Mucosa of rectum (tissue), 2 donors: ENCODE measurements around the gene HRH1.

Experiments used
- H3K27ac ChIP-seq, 2 donors: one replicate each; pipeline ENCODE4 v1.7.0; 2013; ENCODE audit warnings: inconsistent platforms in 2 of 2, low read depth in 2 of 2, low read length in 2 of 2
- H3K27me3 ChIP-seq, 2 donors: one replicate each; pipeline ENCODE4 v1.7.0; 2013; ENCODE audit warnings: low read length in 2 of 2; ENCODE audit not compliant: control insufficient read depth in 2 of 2, insufficient read depth in 2 of 2
- H3K36me3 ChIP-seq, 2 donors: one replicate each; pipeline ENCODE4 v1.7.0; 2013; ENCODE audit warnings: low read length in 2 of 2; ENCODE audit not compliant: control insufficient read depth in 2 of 2, insufficient read depth in 2 of 2
- H3K4me1 ChIP-seq, 2 donors: one replicate each; pipeline ENCODE4 v1.7.0; 2013; ENCODE audit warnings: low read length in 2 of 2, mild to moderate bottlenecking in 1 of 2; ENCODE audit not compliant: control insufficient read depth in 2 of 2, insufficient read depth in 2 of 2
- H3K4me3 ChIP-seq, 2 donors: one replicate each; pipeline ENCODE4 v1.7.0; 2013; ENCODE audit warnings: low read length in 2 of 2
- H3K9ac ChIP-seq, 2 donors: one replicate each; pipeline ENCODE4 v1.7.0; 2013; ENCODE audit warnings: low read length in 2 of 2, low read depth in 1 of 2, mild to moderate bottlenecking in 1 of 2
- H3K9me3 ChIP-seq, 2 donors: one replicate each; pipeline ENCODE4 v1.7.0; 2013; ENCODE audit warnings: low read length in 2 of 2; ENCODE audit not compliant: control insufficient read depth in 2 of 2
- donor health status: healthy.
- donor health status: Normal muscosa, but diverticular disease.

The HRH1 gene

DNA sequence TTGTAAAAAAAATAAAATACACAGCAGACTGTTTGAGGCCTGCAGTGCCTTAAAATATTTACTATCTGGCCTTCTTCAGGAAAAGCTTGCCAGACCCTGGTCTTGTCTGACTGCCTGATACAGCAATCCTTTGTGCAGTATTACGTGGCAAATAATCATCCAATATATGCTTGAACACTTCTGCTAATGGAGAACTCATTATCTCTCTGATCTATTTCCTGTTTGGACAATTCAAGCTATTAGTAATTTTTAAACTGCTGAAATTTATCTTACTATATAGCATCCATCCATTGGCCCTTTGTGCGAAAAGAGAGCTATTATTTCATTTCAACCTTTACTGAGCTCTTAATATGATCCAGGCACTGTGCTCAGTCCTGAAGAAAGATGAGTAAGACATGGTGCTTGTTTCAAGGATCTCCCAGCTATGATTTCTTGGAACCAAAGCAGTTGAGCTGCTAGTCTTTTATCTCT lies 133.8 kb downstream of the HRH1 start:
- H3K4me1 ChIP-seq: peaks cover 4 to 21% of the 10 kb centered on the region in 2 donors
- peaks cover 0 to 12% of the 10 kb centered on the region in 2 donors for H3K36me3 ChIP-seq
- H3K4me3 ChIP-seq: no peak overlapping the region
- H3K27ac ChIP-seq: peak overlapping the region in 1 of 2 donors; percentile 43
- no peak overlapping the region for H3K9ac ChIP-seq
- H3K9me3 ChIP-seq: no peaks in the 10 kb centered on the region
- no peaks in the 10 kb centered on the region for H3K27me3 ChIP-seq

- Histone ChIP-seq H3K9ac (no peak overlapping the region), H3K4me1 (peaks cover 4 to 17% of the 10 kb centered on the region in 2 donors), H3K27ac (peak overlapping the region; percentile 43 to 46), H3K9me3 (no peaks in the 10 kb centered on the region), H3K27me3 (no peaks in the 10 kb centered on the region), H3K4me3 (no peak overlapping the region), H3K36me3 (peaks cover 0 to 7% of the 10 kb centered on the region in 2 donors)
Measured at GRCh38 chr3:11288786-11289637, 134.7 kb downstream of the HRH1 start.

DNA sequence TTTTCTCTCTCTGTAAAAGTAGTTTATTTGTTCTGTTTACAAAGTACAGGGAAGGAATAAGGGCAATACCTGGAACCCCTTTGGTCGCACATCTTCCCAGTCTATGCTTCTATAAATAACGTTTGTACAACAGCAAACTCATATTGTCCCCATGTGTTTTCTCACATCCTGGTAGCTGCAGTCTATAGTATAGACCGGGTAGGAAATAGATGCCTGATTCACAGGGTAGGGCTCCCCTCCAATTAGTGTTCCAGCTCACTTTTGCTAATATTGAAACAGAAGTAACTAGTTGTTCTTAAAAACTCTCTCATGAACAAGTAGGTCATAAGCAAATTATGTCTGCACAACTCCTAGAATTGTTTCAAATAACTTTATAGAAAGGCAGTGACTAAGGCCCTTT lies 135.6 kb downstream of the HRH1 start:
- Histone ChIP-seq H3K27ac (peak overlapping the region; percentile 5 to 33), H3K4me3 (no peak overlapping the region), H3K9ac (no peak overlapping the region), H3K9me3 (no peaks in the 10 kb centered on the region), H3K27me3 (no peaks in the 10 kb centered on the region), H3K4me1 (peaks cover 4 to 17% of the 10 kb centered on the region in 2 donors), H3K36me3 (peaks cover 0 to 7% of the 10 kb centered on the region in 2 donors)

DNA sequence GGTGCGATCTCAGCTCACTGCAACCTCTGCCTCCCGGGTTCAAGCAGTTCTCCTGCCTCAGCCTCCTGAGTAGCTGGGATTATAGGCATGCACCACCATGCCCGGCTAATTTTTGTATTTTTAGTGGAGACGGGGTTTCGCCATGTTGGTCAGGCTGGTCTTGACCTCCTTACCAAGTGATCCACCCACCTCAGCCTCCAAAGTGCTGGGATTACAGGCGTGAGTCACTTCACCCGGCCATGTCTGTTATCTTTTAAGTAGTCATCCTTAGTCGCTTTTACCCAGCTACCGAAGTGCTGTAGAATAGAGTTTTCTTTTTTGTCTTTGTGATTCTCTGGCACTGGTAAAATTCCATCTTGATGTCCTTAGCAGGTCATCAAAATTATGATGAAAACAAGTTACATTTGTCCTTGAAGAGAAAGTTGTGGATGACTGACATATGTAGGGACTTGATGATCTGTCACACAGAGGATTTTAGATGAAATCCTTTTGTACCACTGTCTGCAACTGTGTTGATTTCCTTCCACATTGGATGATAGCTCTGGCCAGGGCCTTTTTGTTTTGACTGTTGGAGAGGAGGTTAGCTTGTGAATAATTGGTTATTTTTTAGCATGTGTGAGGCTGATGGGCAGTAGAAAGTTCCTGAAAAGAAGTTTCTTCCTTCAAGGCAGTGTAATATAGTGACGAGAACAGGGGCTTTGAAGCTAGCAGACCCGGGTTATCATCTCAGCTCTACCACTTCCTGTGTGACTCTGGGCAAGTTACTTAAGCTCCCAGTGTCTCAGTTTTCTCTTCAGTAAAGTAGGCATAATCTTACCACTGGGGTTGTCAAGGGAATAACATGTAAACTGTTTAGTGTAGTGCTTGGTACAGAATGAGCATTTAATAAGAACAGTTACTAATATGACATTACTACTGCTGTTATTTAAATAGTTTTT lies 136.7 kb downstream of the HRH1 start:
- no peak overlapping the region for H3K27ac ChIP-seq
- H3K4me1 ChIP-seq: peaks cover 4 to 17% of the 10 kb centered on the region in 2 donors
- no peak overlapping the region for H3K9ac ChIP-seq
- H3K27me3 ChIP-seq: no peaks in the 10 kb centered on the region
- no peaks in the 10 kb centered on the region for H3K9me3 ChIP-seq
- H3K4me3 ChIP-seq: no peak overlapping the region
- peaks cover 0 to 9% of the 10 kb centered on the region in 2 donors for H3K36me3 ChIP-seq

DNA sequence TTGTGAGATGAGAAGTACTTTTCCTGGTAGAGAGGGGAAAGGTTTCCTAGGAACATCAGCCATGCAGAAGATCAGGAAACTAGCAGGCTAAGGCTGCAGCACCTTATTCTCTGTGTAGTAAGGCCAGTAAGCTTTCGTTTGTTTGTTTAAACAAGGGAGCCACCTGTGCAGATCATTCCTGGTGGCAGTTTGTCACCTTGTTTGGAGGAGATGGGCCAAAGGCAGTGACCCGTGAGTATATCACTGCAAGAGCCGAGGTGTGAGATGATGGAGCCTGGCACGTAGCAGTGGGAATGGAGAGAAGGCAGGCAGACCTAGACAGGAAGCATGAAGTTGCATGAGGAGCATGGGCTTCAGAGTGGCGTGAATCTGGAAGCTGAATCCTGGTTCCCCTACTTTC lies 137.5 kb downstream of the HRH1 start:
- no peaks in the 10 kb centered on the region for H3K9me3 ChIP-seq
- peaks cover 3 to 9% of the 10 kb centered on the region in 2 donors for H3K36me3 ChIP-seq
- peaks cover 4 to 17% of the 10 kb centered on the region in 2 donors for H3K4me1 ChIP-seq
- no peak overlapping the region for H3K27ac ChIP-seq
- H3K4me3 ChIP-seq: no peak overlapping the region
- no peaks in the 10 kb centered on the region for H3K27me3 ChIP-seq
- H3K9ac ChIP-seq: no peak overlapping the region

GRCh38 chr3:11297126-11297525 lies 142.8 kb downstream of the HRH1 start:
- Histone ChIP-seq H3K9me3 (no peaks in the 10 kb centered on the region), H3K4me1 (no peaks in the 10 kb centered on the region), H3K27ac (no peak overlapping the region), H3K36me3 (peaks cover 10 to 14% of the 10 kb centered on the region in 2 donors), H3K27me3 (no peaks in the 10 kb centered on the region), H3K9ac (no peak overlapping the region), H3K4me3 (no peak overlapping the region)

DNA sequence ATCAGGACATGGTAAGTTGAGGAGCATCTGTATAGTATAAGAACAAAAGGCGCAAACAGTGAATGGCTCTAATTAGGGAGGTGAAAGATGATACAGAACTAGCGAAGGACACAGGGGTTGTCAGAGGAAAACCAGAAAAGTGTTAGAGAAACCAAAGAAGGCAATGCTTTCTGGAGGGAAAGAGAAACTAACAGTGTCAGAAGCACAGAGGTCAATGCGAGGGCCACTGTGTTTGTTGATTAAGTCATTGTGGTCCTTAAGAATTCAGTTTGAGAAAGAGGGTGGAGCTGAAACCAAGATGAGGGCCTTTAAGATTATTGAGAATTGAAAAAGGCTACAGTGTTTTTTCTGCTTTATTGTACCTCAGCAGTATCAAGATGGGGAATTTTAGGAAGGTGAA lies 146.7 kb downstream of the HRH1 start:
- peaks cover 21 to 24% of the 10 kb centered on the region in 2 donors for H3K36me3 ChIP-seq
- no peaks in the 10 kb centered on the region for H3K9me3 ChIP-seq
- no peaks in the 10 kb centered on the region for H3K27me3 ChIP-seq
- H3K4me1 ChIP-seq: no peaks in the 10 kb centered on the region
- no peak overlapping the region for H3K9ac ChIP-seq
- H3K4me3 ChIP-seq: no peak overlapping the region
- H3K27ac ChIP-seq: no peak overlapping the region

DNA sequence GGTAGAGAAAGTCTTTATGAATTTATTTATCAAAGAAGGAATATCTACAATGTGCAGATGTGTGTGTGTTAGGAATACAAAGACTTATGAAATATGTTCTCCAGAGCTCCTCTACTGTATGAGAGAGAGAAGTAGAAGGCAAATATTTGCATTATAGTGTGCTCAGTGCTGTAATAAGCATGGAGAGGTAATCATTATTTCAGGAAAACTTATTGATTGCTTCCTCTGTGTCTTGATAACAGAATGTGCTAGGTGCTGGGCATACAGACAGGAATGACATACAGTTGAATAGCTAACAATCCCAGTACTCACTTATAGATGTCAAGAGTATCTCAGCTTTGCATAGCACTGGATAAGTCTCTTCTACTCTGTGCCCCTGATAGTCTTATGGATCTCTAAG lies 148.2 kb downstream of the HRH1 start:
- no peak overlapping the region for H3K4me3 ChIP-seq
- H3K9ac ChIP-seq: no peak overlapping the region
- no peaks in the 10 kb centered on the region for H3K4me1 ChIP-seq
- no peak overlapping the region for H3K27ac ChIP-seq
- H3K9me3 ChIP-seq: no peaks in the 10 kb centered on the region
- no peaks in the 10 kb centered on the region for H3K27me3 ChIP-seq
- H3K36me3 ChIP-seq: peaks cover 27 to 34% of the 10 kb centered on the region in 2 donors

- Histone ChIP-seq H3K4me1 (no peaks in the 10 kb centered on the region), H3K36me3 (peaks cover 43 to 47% of the 10 kb centered on the region in 2 donors), H3K9ac (no peak overlapping the region), H3K27me3 (no peaks in the 10 kb centered on the region), H3K9me3 (no peaks in the 10 kb centered on the region), H3K27ac (no peak overlapping the region), H3K4me3 (no peak overlapping the region)
Measured at GRCh38 chr3:11304175-11304574, 149.9 kb downstream of the HRH1 start.

DNA sequence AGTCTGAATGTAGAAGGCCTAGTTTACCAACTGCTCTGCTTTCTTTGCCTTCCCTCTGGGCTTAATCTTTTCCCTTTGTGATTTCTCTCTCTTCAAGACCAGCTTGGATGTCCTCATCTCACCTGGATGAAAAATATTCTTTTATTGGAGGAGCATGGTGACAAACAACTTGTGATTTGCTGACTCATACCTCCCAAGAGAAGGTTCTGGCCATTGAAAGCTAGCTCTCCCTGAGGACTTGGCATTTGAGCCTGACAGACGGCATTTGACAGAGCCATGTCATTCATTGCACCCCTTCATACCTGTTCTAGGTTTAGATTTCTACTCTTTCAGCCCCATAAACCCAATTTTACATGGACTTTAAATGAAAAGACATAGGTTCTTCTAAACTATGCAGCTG lies 151.2 kb downstream of the HRH1 start:
- H3K9me3 ChIP-seq: no peaks in the 10 kb centered on the region
- no peak overlapping the region for H3K27ac ChIP-seq
- peaks cover 48 to 49% of the 10 kb centered on the region in 2 donors for H3K36me3 ChIP-seq
- no peaks in the 10 kb centered on the region for H3K4me1 ChIP-seq
- no peak overlapping the region for H3K4me3 ChIP-seq
- no peaks in the 10 kb centered on the region for H3K27me3 ChIP-seq
- H3K9ac ChIP-seq: no peak overlapping the region
